ENCODE measurements around the gene CA12. TPM values are rescaled to one million over a fixed set of nuclear protein-coding genes. Genes with fewer than 3 reads are reported as not detected.
"Not testable (repeated sequence)": the region's sequence is repeated elsewhere in the genome, so short reads cannot be mapped to it uniquely, and the experiment has no call there.

Gene CA12
- total RNA-seq, 2 donors from 2014 or later = 1.2 to 2.1 TPM

- WGBS, 2 experiments (ENCODE audit: insufficient coverage in 1 of 2, insufficient read length in 1 of 2) = 93 to 96% methylated on average over 12 to 14 of the region's 14 CpGs
- H3K4me1 Mint-ChIP-seq = peaks cover 47% of the 10 kb centered on the region
Measured at GRCh38 chr15:63345391-63345752, 36.3 kb downstream of the CA12 start.

GRCh38 chr15:63344731-63345390 lies 36.8 kb downstream of the CA12 start:
- no peak overlapping the region for H3K27ac ChIP-seq (ENCODE audit: low read depth, low read length)
- DNase-seq = no peak
- H3K27me3 Mint-ChIP-seq (ENCODE audit: insufficient read depth) = peaks cover 28% of the 10 kb centered on the region
- no peak overlapping the region for H3K4me3 Mint-ChIP-seq
- H3K4me1 ChIP-seq (ENCODE audit: control insufficient read depth, insufficient read depth, low read length) = peaks cover 19% of the 10 kb centered on the region
- no peak overlapping the region for H3K9ac ChIP-seq (ENCODE audit: extremely low read depth, low read length, poor library complexity, severe bottlenecking)
- no peaks in the 10 kb centered on the region for H3K36me3 Mint-ChIP-seq (ENCODE audit: low read depth)
- peaks cover 53% of the 10 kb centered on the region for H3K4me1 Mint-ChIP-seq
- WGBS, 2 experiments (ENCODE audit: insufficient coverage in 1 of 2, insufficient read length in 1 of 2) = 90 to 95% methylated on average over 5 of the region's 5 CpGs
- no peaks in the 10 kb centered on the region for H3K9me3 ChIP-seq (ENCODE audit: control insufficient read depth, low read length)
- no peak overlapping the region for H3K27ac Mint-ChIP-seq
- H3K27me3 ChIP-seq (ENCODE audit: control insufficient read depth, insufficient read depth, low read length, poor library complexity, severe bottlenecking) = peaks cover 14% of the 10 kb centered on the region
- no peaks in the 10 kb centered on the region for H3K9me3 Mint-ChIP-seq
- no peak for TF ChIP-seq CTCF (conservative IDR thresholded peaks at IDR 0.05)
- no peaks in the 10 kb centered on the region for H3K36me3 ChIP-seq (ENCODE audit: control insufficient read depth, insufficient read depth, low read length)
- no peak overlapping the region for H3K4me3 ChIP-seq (ENCODE audit: low read length)

More at GRCh38 chr15:63345391-63345752, 36.3 kb downstream of the CA12 start:
- Mint-ChIP-seq H3K9me3 (no peaks in the 10 kb centered on the region), H3K36me3 (ENCODE audit: low read depth) (no peaks in the 10 kb centered on the region), H3K4me3 (no peak overlapping the region), H3K27ac (no peak overlapping the region), H3K27me3 (ENCODE audit: insufficient read depth) (peaks cover 26% of the 10 kb centered on the region)
- Histone ChIP-seq H3K27me3 (ENCODE audit: control insufficient read depth, insufficient read depth, low read length, poor library complexity, severe bottlenecking) (peaks cover 9% of the 10 kb centered on the region), H3K9me3 (ENCODE audit: control insufficient read depth, low read length) (no peaks in the 10 kb centered on the region), H3K9ac (ENCODE audit: extremely low read depth, low read length, poor library complexity, severe bottlenecking) (no peak overlapping the region), H3K4me1 (ENCODE audit: control insufficient read depth, insufficient read depth, low read length) (peaks cover 18% of the 10 kb centered on the region), H3K4me3 (ENCODE audit: low read length) (no peak overlapping the region), H3K27ac (ENCODE audit: low read depth, low read length) (no peak overlapping the region), H3K36me3 (ENCODE audit: control insufficient read depth, insufficient read depth, low read length) (no peaks in the 10 kb centered on the region)
- TF ChIP-seq CTCF (conservative IDR thresholded peaks at IDR 0.05) = no peak
- DNase-seq = no peak

DNA sequence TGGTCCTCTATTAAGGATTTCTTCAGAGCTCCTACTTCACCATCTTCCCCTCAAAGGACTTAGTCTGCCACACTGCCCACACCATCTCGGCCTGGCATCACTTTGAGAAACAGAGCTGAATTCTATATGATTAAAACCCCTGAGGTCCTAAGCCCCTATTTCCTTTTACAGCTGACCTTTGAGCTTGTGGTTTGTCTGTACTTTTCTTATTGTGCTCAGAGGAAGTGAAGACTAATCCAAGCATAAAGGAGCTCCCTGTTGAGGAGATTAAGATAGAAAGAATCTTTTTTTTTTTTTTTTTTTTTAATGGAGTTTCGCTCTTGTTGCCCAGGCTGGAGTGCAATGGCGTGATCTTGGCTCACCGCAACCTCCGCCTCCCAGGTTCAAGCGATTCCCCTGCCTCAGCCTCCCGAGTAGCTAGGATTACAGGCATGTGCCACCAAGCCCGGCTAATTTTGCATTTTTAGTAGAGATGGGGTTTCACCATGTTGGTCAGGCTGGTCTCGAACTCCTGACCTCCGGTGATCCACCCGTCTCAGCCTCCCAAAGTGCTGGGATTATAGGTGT lies 38.6 kb downstream of the CA12 start:
- peaks cover 66% of the 10 kb centered on the region for H3K4me1 Mint-ChIP-seq
- H3K4me3 Mint-ChIP-seq; H3K36me3 ChIP-seq (ENCODE audit: control insufficient read depth, insufficient read depth, low read length); H3K27ac ChIP-seq (ENCODE audit: low read depth, low read length); H3K36me3 Mint-ChIP-seq (ENCODE audit: low read depth); H3K9ac ChIP-seq (ENCODE audit: extremely low read depth, low read length, poor library complexity, severe bottlenecking); DNase-seq; H3K4me3 ChIP-seq (ENCODE audit: low read length); H3K9me3 ChIP-seq (ENCODE audit: control insufficient read depth, low read length); H3K27ac Mint-ChIP-seq; H3K9me3 Mint-ChIP-seq: not testable (repeated sequence)
- H3K27me3 ChIP-seq (ENCODE audit: control insufficient read depth, insufficient read depth, low read length, poor library complexity, severe bottlenecking) = peaks cover 28% of the 10 kb centered on the region
- WGBS, 2 experiments (ENCODE audit: insufficient coverage in 1 of 2, insufficient read length in 1 of 2) = 87 to 100% methylated on average over 3 to 11 of the region's 11 CpGs
- H3K27me3 Mint-ChIP-seq (ENCODE audit: insufficient read depth) = peaks cover 31% of the 10 kb centered on the region
- peaks cover 19% of the 10 kb centered on the region for H3K4me1 ChIP-seq (ENCODE audit: control insufficient read depth, insufficient read depth, low read length)

Measured in endodermal cell (in vitro differentiated cells).